HG03442 (cell line): Measurements from ENCODE around the gene SF1.

Experiments
- ATAC-seq: cut with Tn5 transposase; IDR thresholded peaks from one replicate; pipeline ENCODE4 v1.9.1; 2021; ENCODE audit warnings: mild to moderate bottlenecking, moderate library complexity; ENCODE audit not compliant: unreplicated experiment

SF1 gene

DNA sequence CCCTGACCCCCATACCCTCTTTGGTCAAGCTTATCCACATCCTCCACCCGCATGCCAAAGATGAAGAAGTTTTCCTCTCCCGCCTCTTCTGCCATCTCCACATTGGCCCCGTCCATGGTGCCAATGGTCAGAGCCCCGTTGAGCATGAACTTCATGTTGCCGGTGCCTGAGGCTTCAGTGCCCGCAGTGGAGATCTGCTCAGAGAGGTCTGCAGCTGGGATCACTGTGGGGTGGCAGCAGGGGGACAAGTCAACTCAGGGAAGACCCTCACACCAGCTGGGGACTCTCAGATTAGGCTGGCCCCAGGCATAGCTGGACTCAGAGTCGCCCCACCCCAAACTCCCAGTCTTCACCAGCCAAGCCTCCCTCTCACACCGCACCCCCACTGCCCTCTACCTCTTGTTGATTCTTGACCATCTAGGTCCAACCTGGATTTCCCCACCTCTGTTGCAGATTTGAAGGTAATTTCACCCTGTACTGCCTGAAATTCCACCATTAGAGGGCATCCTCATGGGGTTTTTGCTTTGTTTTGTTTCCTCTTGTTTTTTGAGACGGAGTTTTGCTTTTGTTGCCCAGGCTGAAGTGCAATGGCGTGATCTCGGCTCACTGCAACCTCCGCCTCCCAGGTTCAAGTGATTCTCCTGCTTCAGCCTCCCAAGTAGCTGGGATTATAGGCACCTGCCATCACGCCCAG lies 27.8 kb downstream of the SF1 start:
- no peak for ATAC-seq

DNA sequence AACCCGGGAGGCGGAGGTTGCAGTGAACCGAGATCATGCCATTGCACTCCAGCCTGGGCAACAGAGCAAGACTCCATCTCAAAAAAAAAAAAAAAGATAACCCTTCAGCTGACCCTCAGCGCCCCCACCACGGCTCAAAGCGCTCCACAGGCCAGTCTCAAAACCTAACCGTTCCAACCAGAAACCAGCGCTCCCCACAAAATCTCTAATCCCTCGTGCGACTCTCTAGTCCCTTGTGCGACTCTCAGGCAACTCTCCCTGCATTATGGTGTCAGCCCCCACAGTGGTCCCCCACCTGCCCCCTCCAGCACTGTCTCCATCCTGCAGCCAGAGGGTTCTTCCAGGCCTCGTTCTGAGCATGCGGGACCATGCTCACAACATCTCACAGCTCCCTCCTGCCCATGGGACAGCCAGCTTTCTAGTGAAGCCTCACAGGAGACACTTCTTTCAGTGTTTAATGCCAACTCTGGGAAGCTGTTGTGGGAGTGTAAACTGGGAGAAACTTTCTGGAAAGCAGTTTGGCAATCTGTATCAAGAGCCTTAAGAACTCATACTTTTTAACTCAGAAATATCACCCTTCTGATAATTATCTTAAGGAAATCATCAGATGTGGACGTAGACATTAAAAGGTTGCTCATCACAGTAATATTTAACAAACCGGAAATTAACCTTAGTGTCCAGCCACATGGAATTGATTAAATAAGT lies 30.2 kb downstream of the SF1 start:
- ATAC-seq = no peak

DNA sequence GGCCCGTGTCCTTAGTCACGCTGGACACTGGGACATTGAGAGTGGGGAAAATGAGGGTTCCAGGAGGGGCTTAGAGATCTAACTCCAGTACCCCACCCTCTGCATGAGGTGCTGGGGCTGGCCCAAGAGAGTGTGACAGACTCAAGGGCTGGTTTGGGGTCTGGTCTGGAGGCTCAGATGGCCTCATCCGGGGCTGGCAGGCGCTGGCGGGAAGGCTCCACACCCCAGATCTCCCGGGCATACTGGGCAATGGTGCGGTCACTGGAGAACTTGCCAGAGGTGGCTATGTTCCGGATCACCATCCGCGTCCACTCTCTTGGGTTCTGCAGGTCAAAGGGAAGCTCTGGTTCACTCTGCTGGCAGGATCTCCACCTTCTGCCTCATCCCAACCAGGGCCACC lies 31.9 kb downstream of the SF1 start:
- ATAC-seq = no peak

DNA sequence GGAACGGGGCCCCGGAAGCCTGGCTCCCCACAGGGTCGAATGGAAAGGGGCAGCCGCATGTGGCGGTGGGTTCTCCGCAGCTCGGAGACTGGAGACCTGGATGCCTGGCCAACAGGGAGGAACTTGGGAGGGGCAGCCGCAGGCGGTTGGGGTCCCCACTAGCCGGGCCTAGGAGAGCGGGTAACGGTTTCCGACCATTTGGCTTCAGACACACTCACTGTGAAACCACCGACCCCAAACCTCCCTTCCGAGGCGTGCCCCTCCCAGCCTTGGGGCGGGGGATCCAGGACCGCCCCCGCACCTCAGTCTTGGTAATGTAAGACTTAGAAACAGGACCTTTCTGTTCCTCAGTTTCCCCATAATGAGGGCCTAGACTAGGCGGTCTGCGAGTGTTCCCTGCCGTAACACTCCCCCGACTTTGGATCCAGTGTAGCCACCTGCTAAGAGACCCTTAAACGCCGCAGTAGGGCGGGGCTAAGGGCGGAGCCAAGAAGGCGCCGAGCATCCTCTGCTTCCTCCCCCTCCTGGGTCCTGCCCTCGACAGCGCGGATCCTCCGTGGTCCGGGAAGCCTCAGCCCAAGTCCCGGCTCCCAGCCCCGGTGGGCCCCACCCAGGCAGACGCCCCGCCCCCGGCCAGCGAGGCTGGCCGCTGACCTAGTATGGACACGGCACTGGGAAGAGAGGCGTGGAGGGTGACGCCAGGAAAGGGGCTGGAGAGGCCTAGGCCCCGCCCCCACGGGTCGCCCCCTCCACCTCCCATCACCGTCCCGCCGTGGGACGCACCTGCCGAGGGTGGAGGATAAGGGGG lies 32.6 kb downstream of the SF1 start:
- ATAC-seq = no peak

DNA sequence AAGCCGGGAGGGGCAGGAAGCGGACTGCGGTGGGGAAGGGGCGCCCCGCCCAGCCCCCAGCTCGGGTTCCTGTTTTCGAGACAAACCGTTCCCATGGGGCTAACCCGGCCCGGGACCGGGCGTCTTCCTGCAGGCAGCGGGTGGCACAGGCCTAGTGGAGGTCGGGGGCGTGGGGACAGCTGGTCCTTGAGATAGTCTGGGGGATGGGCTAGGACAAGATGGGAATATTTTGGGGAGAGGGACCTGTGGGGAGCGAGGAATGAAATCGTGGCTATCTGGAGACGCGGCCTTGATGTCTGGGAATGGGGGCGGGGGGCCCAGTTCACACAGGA lies 33.2 kb downstream of the SF1 start:
- ATAC-seq = no peak

DNA sequence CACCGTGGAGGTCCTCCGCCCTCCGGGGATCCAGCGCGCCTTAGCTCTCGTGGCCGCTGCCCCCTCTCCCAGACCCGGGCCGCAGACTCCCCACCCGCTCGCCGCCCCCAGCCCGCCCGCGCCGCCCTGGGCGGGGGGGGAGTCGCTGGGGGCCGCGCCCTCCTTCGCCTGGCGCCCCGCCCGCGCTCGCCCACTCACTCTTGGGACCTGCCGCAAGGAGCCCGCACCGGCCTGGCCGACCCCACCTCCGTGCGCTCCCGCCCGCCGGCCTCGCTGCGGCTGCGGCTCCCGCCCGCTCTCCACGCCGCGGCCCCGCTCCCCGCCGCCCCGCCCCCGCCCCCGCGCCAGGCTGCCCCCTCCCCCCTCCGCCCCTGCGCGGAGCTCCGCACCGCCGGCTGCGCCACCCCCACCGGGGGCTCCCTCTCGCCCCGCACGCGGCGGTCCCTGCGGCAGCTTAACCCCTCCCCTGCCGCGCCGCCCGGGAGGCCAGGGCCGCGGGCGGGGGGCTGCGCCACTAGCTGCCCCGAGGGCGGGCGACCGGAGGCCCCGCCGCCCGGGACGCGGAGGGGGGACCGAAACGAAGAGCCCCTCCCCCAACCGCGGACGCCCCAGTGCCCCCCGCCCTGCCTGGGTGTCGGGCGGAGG lies 33.7 kb downstream of the SF1 start:
- no peak for ATAC-seq

DNA sequence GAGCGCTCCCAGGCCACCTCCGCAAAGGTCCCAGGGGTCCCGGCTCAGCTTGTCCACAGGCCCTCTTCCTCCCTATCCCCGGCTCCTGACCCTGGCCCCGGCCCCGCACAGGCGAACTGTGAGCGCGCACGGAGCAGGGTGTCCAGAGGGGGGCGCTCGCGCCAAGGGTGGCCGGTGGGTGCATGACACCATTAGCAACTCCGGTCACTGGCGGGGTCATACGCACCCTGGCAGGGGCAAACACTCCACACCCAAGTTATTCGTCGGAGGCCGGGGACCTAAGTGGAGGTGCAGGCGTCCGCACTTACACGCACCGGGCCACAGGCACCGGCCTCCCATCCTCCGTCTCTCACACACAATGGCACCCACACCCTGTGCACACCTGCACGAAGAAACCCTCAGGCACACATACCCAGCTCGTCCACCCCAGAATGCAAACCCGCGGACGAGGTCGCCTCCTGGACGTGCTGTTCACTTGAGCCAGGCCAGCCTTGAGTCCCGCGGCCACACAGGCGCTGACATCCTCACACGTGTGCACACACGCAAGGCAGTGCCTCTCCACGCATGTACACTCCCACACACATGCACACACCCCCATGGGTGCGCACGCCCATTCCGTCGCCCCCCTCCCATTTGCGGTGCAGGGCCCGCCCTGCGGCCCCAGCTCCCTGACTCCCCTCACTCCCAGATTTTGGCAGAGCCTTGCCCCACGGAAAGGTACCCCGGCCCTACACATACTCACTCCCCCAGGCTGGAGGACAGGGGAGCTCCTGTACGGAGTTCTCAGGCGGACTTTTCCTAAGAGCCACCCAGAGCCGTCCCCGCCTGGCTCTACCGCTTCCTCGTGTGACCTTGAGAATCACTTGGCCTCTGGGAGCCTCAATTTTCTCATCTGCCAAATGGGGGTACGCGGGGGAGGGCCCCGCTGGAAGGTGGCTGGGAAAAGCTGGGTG lies 34.5 kb downstream of the SF1 start, which contains the start of gene RASGRP2:
Gene RASGRP2 (minus strand): TSS at position 552 of the 953 bp plus-strand sequence. CDS start 1,276 bp downstream, outside the sequence.
- ATAC-seq = no peak

DNA sequence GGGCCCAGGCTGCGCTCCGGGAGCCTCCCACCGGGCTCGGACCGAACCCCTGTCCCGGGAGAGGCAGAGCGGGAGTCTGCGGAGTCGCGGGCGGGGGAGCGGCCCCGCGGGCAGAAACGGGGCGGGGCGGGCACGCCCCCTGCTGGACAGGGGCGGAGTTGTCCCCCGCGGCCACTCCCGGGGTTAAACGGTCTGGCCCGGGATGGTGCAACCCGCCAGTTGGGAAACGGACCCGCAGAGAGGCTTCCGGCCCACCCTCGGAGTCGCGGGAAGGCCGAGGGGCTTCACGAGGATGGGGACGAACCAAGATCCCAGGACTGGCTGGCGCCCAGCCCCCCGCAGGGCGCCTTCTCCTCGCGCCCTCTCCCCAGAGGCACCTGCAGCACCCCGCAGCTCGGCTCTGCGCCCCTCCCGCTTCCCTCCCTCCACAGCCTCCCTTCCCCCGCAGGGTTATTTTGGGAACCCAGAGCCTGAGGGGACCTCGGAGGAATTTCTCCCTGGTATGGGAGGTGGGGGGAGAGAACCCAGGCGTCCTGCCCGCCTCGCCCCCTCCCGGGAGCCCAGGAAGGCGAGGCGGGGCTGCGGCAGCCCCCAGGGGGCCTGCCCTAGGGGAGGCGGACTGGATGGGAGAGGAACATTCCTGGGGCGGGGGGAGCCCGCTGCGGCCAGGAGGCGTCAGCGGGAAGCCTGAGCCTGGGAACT lies 35.3 kb downstream of the SF1 start:
- ATAC-seq = no peak

DNA sequence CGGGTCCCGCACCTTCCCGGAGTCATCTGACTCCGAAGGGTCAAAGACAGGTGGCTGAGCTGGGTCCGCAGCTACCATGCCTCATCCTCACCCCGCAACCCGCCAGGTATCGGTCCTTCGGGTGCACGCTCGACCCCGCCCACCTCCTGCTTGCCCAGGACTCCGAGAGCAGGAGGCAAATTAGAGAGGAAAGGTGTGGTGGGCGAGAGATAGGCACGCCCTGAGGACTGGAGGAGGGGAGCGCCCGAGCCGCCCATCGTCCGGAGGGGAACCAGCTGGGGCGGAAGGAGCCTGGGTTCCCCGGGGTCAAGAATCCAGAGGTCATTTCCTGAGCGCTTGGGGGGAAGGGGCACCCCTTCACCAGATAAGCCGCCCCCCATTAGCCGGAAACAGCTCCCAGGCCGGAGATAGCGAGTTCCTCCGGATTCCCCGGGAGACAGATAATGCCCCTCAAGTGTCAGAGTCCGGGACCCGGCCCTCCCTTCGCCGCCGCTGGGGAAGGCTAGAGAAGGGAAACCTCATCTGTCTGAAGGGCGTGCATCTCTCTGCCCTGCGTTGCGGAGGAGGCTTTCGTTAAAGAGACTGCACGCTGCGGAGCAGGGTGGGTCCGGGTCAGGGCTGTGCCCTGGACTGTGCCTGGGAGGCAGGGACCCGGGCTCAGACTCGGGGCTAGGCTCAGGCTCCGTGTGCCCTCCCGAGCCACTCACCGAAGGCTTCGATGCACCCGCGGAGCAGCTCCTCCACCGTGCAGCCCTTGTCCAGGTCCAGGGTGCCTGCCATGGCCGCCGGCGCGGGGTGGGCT lies 36.1 kb downstream of the SF1 start:
- no peak for ATAC-seq

DNA sequence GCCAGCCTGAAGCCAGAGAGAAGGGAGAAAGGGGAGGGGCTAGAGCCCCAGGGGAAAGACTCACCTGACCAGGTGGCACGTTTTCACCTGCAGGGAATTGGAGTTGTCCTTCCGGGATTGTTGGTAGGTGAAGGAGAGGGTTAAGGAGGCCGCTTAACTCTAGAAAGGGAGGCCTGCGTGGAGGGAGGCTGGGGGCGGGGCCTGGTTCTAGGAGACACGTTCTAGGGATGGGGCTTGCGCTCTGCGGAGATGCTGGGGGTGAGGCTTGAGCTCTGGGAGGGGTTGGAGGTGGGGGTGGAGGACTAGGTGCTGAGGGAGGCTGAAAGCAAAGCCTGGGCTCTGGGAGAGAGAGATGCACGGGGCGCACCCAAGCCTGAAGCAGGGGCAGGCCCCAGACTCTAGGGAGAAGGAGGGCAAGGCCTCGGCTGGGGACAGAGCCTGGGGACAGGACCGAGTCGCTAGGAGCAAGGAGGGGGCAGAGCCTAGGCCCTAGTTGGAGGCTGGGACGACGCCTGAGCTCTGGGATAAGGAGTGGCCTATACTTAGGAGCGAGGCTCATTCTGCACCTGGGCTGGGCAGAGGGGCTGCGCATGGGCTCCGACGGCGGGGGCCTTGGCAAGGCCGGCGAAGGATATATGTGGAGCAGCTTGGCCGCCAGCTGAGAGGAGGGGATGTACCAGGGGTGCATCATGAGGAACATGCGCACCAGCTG lies 36.8 kb downstream of the SF1 start:
- no peak for ATAC-seq

DNA sequence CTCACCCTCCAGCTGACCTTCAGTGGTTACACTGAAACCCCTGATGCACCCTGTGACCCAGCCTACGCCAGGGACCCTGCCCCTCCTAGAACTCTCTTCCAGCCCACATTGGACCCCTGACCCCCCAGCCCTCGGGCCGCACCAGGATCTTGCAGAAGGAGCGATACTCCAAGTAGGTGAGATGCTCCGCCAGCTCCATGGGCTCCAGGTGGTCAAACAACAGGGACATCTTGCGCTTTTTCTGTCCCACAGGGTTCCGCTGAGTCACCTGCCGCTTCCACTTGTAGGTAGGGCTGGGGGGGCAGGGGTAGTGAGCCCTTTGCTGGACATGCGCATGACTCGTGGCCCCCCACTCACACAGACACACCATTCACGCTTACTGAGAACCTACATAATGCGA lies 38.5 kb downstream of the SF1 start:
- no peak for ATAC-seq

DNA sequence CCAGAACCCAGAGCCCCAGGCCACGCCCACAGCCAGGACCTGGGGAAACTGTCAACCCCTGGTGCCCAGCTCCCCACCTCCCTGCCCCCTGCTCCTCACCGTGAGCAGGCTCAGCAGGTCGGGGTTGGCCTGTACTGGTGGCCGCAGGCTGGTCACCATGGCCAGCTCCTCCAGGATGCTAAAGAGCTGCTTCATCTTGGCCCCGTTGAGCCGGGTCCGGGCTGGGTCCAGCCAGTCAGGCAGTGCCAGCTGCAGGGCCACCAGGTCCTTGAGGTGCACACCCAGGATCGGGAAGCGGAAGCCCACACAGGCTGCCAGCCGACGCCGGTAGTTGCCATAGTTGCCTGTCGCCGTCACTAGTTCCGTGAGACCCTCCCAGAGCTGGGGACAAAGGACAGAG lies 41.7 kb downstream of the SF1 start:
- no peak for ATAC-seq

DNA sequence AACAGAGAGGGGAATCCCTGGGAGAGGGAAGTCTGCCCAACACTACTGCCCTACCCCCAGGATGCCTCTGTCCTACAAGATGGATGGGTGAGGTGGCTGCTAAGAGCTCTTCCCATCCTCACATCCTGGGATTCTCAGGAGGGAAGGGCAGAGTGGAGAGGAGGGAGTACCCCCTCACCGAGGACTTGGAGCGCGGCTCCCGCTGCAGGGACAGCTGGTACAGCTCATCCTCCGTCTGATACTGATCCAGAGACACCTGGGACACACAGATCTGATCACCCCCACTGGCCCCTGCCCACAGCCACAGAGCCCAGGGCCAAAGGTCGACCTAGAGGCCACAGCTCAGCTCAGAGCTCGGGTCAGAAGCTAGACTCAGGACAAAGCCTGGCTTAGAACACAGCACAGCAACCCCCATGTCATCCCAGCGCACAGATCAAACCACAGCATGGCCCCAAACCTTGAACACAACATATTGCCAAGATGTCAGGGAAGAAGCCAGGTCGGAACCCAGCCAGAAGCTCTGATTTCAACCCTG lies 42.5 kb downstream of the SF1 start:
- ATAC-seq = no peak

DNA sequence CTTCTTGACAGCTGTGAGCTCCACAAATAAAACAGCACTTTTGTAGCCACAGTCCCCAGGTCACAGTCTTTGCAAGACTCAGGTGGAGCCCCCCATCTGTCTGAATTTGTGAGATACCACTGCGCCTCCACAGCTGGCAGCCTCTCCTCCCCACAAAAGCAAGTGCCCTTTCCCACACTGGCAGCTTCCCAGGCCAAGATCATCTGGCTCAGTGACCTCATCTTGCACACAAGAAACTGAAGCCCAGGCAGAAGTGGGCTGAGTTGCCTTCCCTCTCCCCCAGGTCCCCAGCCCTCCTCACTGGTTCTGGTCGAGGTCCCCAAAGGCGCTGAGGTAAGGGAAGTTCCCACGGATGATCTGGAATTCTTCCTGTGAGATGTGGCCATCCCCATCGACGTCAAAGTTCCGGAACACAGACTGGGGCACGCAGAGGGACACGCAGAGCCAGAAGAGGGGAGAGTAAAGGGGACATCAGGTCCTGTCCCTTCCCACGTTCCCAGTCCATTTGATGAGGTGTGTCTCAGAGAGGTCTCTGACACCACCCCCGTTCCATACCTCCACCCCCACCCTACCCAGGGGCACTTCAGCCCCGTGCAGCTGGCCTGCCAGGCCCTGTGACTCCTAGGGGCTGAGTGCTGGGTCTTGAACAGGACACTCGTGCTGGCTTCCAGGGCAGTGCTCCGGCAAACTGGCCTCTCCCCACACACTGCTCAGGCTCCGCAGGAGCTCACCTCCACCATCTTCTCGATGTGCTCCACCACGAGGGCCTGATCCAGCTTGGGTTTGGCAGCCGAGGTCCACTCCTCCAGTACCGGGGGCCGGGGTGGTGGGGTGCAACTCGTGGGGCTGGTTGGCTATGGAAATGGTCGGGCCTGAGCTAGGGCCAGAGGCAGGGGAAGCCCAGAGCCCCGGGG lies 43.3 kb downstream of the SF1 start:
- no peak for ATAC-seq

DNA sequence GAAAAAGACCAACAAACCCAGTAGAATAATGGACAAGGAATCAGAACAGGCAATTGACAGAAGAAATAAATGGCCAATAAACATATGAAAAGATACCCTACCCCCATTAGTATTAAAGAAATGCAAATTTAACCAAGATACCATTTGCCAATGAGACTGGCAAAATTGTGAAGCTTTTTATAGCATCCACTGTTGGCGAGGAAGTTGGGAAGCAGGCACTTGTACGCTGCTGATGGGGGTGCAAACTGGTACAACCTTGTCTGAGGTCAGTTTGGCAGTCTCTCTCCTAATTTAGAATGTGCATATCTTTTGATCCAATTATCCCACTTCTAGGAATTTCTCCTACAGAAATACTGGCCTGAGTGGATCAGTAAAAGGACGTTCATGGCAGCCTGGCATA lies 46.7 kb downstream of the SF1 start:
- ATAC-seq = no peak

DNA sequence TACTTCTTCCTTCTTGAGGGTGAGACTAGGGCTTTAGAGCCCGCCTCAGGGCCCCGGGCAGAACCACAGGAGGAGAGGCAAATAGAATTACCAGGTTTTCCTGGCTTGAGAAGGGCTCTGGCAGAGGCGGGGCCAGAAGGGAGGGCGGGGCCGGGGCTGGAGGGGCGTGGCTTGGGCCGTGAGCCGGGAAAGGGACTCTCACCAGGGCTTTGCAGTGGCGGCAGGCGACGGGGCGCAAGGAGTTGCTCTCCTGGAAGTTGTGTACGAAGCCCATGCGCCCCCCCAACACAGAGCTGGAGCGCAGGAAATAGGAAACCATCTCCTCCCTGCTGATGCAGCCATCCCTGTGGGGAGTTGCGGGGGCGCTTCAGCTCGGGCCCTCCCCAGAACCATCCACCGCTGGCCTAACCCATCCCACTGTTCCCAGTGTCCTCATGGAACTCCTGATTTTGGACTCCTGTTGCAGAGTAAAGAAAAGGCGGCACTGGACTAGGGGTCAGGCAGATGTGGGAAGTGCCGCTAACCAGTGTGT lies 48.4 kb downstream of the SF1 start:
- ATAC-seq = no peak
